Measurements from ENCODE around the gene TMIGD2. TPM values are rescaled to one million over a fixed set of nuclear protein-coding genes. Genes with fewer than 3 reads are reported as not detected.

The TMIGD2 gene
- polyA plus RNA-seq, 1 donor from 2014 or later, result not detected

GRCh38 chr19:4346020-4346383 is 43.8 kb upstream of the TMIGD2 start:
- Histone ChIP-seq H3K9ac (ENCODE audit: low read length) (no peak overlapping the region), H3K9me2 (ENCODE audit: insufficient read depth, low read length) (no peaks in the 10 kb centered on the region), H3K4me2 (ENCODE audit: low read length) (no peak overlapping the region), H3F3A (ENCODE audit: insufficient read depth, low read length, poor library complexity, severe bottlenecking) (no peaks in the 10 kb centered on the region), H4K20me1 (ENCODE audit: insufficient read depth) (no peaks in the 10 kb centered on the region), H3K79me2 (replicated peaks; ENCODE audit: insufficient read depth, low read length) (peaks cover 6% of the 10 kb centered on the region), H3K4me3 (ENCODE audit: low read length) (no peak overlapping the region), H3K36me3 (ENCODE audit: insufficient read depth, low read length) (no peaks in the 10 kb centered on the region), H3K27me3 (ENCODE audit: insufficient read depth, low read depth, low read length) (no peaks in the 10 kb centered on the region), H3K9me3 (ENCODE audit: low read length) (no peaks in the 10 kb centered on the region), H2AFZ (ENCODE audit: low read depth, low read length) (no peak overlapping the region), H3K27ac (ENCODE audit: low read length) (no peak overlapping the region)
- TF ChIP-seq REST (IDR thresholded peaks at IDR 0.05; ENCODE audit: borderline replicate concordance), result no peak
- no peak for TF ChIP-seq MXI1 (conservative IDR thresholded peaks at IDR 0.05; ENCODE audit: poor library complexity, severe bottlenecking)
- TF ChIP-seq SMC3 (conservative IDR thresholded peaks at IDR 0.05; ENCODE audit: poor library complexity), result no peak
- TF ChIP-seq EP300 (conservative IDR thresholded peaks at IDR 0.05; ENCODE audit: poor library complexity, severe bottlenecking), result no peak
- no peak for TF ChIP-seq POLR2AphosphoS5 (IDR thresholded peaks at IDR 0.05)
- TF ChIP-seq TAF1 (IDR thresholded peaks at IDR 0.05; ENCODE audit: low read depth), result no peak
- no peak for TF ChIP-seq CTCF (IDR thresholded peaks at IDR 0.05; ENCODE audit: poor library complexity, severe bottlenecking)
- no peak for TF ChIP-seq RAD21 (conservative IDR thresholded peaks at IDR 0.05)

GRCh38 chr19:4345342-4346019 is 43.3 kb upstream of the TMIGD2 start:
- TF ChIP-seq MXI1 (conservative IDR thresholded peaks at IDR 0.05; ENCODE audit: poor library complexity, severe bottlenecking), result no peak
- no peak for TF ChIP-seq SMC3 (conservative IDR thresholded peaks at IDR 0.05; ENCODE audit: poor library complexity)
- no peak for TF ChIP-seq REST (IDR thresholded peaks at IDR 0.05; ENCODE audit: borderline replicate concordance)
- no peak for TF ChIP-seq RAD21 (conservative IDR thresholded peaks at IDR 0.05)
- Histone ChIP-seq H3K9me3 (ENCODE audit: low read length) (no peaks in the 10 kb centered on the region), H2AFZ (ENCODE audit: low read depth, low read length) (no peak overlapping the region), H3K27me3 (ENCODE audit: insufficient read depth, low read depth, low read length) (no peaks in the 10 kb centered on the region), H3K9me2 (ENCODE audit: insufficient read depth, low read length) (no peaks in the 10 kb centered on the region), H4K20me1 (ENCODE audit: insufficient read depth) (no peaks in the 10 kb centered on the region), H3K79me2 (replicated peaks; ENCODE audit: insufficient read depth, low read length) (peaks cover 6% of the 10 kb centered on the region), H3K36me3 (ENCODE audit: insufficient read depth, low read length) (no peaks in the 10 kb centered on the region), H3K4me3 (ENCODE audit: low read length) (no peak overlapping the region), H3K9ac (ENCODE audit: low read length) (no peak overlapping the region), H3K27ac (ENCODE audit: low read length) (no peak overlapping the region), H3F3A (ENCODE audit: insufficient read depth, low read length, poor library complexity, severe bottlenecking) (no peaks in the 10 kb centered on the region), H3K4me2 (ENCODE audit: low read length) (no peak overlapping the region)
